Stimulated activated CD8-positive, alpha-beta memory T cell treated with anti-CD3 and anti-CD28 coated beads, Interleukin-12 subunit alpha, Interleukin-12 subunit beta, amount 100 ng/mL, for 24 hours (primary cell): ENCODE measurements around the gene PLEKHG5.

Source experiments
- DNase-seq: peaks from one replicate; pipeline ENCODE4 v3.0.0-alpha.2; 2020; ENCODE audit errors: extremely low read depth

PLEKHG5 gene

GRCh38 chr1:6424619-6425593 lies 66.6 kb downstream of the PLEKHG5 start, which contains the start of gene ESPN:
ESPN (plus strand) TSS chr1:6424776; CDS start chr1:6424956, 180 bp downstream.
- no peak for DNase-seq

GRCh38 chr1:6424000-6424565 lies 67.4 kb downstream of the PLEKHG5 start:
- DNase-seq, result no peak

DNA sequence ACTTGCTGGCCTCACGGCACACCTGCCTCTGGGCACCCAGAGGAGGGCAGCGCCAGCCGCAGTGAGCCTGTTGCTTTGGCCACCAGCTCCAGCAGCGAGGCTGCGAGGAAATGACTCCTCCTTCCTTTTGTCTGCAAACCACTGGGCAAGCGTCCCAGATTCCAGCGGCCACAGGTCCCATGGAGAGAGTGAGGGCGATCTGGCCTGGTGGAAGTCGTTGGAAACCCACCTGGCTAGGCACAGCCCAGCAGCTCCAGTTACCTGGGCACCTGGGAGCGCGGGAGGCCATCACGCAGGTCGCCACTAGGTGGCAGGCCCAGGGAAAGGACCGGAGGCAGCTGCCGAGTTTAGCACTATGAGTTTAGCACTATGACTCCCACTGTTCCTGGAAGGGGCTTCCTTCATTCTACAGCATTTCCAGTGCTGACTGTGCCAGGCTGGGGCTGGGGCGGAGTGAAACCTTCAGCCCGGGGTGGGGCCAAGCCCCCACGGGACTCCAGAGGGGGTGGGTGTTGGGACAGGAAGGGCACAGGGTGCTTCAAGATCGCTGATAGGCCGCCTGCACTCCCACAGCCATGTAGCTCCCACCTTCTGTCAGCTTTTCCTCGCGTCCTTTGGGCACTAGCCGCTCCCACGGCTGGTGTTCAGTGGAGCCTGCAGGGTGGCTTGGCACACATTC lies 68.0 kb downstream of the PLEKHG5 start:
- DNase-seq, result no peak

- no peak for DNase-seq
Measured at GRCh38 chr1:6421266-6421665, 70.2 kb downstream of the PLEKHG5 start.

DNA sequence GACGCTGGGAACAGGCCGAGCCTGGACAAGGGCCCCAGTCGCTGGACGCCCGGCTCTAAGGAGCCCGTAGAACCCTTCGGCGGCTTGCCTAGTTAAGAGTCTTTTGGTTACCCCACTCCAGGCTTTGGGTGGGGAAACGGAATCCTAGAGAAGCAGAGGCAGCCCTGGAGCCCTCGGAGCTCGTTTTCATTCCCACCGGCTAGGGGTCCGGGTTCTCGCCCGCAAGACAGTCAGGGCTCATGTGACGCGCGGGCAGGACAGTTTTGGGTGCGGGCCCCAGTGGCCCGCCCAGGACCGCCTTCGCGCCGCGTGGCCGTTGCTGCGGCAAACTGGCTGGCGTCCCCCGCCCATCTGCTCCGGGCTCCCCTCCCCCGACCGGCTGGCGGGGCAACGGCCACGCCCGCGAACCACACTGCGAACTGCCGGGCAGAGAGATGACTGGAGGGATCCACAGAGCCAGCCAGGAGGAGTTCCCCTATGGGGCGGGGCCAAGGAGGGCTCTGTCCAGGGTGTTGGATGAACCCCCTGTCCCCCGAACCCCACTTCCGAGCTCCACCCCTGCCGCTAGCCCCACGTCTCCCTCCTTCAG lies 70.9 kb downstream of the PLEKHG5 start:
- no peak for DNase-seq

DNA sequence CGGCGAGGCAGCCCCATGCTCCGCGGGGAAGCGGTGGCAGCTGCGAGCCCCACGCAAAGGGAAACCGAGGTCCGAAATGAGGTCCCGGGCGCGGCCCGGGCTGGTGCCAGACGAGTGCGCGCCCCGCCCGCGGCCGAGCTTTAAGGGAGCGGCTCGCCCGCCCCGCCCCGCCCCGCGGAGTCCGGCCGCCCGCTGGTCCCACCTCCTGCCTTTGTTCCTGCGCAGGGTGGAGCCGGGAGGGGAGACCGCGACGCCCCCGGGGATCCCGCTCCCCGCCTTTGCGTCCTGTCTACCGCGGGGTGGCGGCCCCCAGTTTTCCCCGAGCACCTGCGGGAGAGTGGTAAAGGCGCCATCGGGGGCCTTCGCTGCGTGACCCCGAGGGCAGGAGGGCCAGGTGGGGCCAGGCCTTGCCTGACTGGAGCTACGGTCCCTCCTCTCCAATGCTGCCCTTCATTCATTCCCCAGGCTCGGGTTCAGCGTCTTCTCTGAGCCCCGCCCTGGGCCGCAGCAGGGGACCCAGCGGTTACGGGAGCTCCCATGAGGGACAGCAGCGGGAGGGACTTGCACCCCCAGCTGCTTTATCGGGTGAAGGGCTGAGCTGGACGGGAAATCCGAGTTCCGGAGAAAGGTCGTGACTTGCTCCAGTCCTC lies 71.5 kb downstream of the PLEKHG5 start, which contains the start of gene HES2:
Gene HES2 (minus strand): TSS at position 116 of the 650 bp plus-strand sequence. CDS start 99 bp downstream, at position 17.
- DNase-seq, result no peak

DNA sequence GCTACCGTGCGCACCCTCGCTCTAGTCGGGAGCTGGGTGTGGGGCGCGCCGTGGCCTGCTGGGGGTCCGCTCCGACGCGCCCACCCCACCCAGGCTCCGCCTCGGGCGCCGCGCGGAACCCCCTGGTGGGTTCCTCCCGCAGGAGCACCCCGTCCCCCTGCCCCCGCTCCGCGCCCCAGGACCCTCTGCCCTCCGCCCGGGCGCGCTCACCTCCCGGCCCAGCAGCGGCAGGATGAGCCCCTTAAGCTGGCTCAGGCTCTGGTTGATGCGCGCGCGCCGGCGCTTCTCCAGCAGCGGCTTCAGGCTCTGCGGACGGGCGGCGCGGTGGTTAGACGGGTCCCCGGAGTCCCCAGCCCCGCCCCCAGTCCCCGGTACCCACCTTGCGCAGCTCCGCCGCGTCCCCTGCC lies 72.1 kb downstream of the PLEKHG5 start:
- no peak for DNase-seq

DNA sequence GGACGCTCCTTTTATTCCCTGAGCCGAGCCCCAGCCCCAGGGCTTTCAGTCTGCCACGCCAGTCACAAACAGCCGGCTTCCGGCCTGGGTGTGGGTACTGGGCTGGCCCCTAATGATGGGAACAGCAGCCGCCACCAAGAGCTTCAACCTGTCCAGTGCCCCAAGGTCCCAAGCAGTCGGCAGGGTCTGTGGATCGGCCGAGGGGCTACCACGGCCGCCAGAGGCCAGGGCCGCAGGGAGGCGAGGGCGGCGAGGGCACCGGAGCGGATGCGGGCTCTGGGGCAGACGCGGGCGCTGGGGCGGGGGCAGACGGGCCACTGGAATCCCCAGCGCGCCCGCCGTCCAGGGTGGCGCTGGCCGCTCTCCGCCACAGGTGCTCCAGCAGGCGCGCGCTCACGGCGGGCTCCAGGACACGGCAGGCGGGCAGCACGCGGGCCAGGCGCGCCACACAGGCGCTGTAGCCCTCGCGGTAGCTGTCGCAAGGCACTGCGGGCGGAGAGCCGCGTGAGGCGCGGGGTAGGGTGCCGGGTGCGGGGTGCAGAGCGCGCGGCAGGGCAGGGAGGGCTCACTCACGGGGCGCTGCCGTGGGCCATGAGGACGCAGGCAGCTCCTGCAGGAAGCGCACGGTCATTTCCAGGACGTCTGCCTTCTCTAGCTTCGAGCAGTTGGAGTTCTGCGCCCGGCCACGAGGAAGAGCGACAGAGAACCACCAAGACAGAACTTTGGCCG lies 72.6 kb downstream of the PLEKHG5 start:
- no peak for DNase-seq

GRCh38 chr1:6417961-6418667 lies 73.4 kb downstream of the PLEKHG5 start:
- DNase-seq, result no peak
